HepG2 (cell line): ENCODE measurements around the gene PAPPA. TPM values are rescaled to one million over a fixed set of nuclear protein-coding genes. Genes with fewer than 3 reads are reported as not detected.

Experiments used
- ATAC-seq: fragments of 200-7000 bp; cut with Tn5 transposase; 3 replicates; pipeline ENCODE4 v1.9.1; 2020; ENCODE audit warnings: mild to moderate bottlenecking, moderate library complexity
- BruUV-seq: library from RNA; stranded (reverse); fragments of 400-500 nt; replicated peaks from 2 replicates; lab custom pipeline; 2021; lab: Mats Ljungman, UMichigan
- CTCF ChIA-PET: fragments of 300-600 bp; formaldehyde crosslinking; extraction: SDS; loops from one replicate; lab custom pipeline; 2021; ENCODE audit warnings: low total read pairs, inconsistent platforms, low intra/inter-chr PET ratio; lab: Yijun Ruan, JAX
- POLR2A ChIA-PET: fragments of 350-600 bp; sonication (Branson Sonifier 250); formaldehyde crosslinking; loops from one replicate; lab custom pipeline; 2020; ENCODE audit warnings: antibody characterized with exemption, inconsistent platforms; lab: Yijun Ruan, JAX
- DNase-seq: peaks from one replicate; pipeline ENCODE4 v3.0.0-alpha.2; 2015; ENCODE audit warnings: low spot score
- FAIRE-seq: peaks from 3 replicates; lab custom pipeline; 2011; peaks lifted over from hg19 to GRCh38; lab: Jason Lieb, UNC
- H2AFZ ChIP-seq: one replicate; pipeline ENCODE4 v1.6.1; 2011; ENCODE audit warnings: low read length, inconsistent platforms
- H3K27ac ChIP-seq: fragments of 300-600 bp; 3 replicates; pipeline ENCODE4 v1.8.0; 2011; ENCODE audit warnings: mixed run types, mild to moderate bottlenecking, mixed read lengths, low read length, inconsistent platforms; ENCODE audit not compliant: insufficient read depth; ENCODE audit errors: extremely low read length
- H3K27me3 ChIP-seq, 2 experiments: fragments of 200-600 bp in 1 of 2; 2 replicates in 1 of 2; 3 replicates in 1 of 2; pipeline versions ENCODE4 v1.6.0 to v1.8.0; 2011; ENCODE audit warnings: low read length in 2 of 2, mild to moderate bottlenecking in 2 of 2, moderate library complexity in 2 of 2, inconsistent platforms in 1 of 2; ENCODE audit not compliant: insufficient read depth in 2 of 2, control insufficient read depth in 1 of 2
- H3K36me3 ChIP-seq, 2 experiments: fragments of 200-600 bp in 1 of 2; replicated peaks in 1 of 2; 2 replicates in 1 of 2; 3 replicates in 1 of 2; pipeline versions ENCODE4 v1.5.1 to v1.8.0; 2011; ENCODE audit warnings: low read length in 2 of 2, inconsistent platforms in 1 of 2; ENCODE audit not compliant: insufficient read depth in 2 of 2, control insufficient read depth in 1 of 2
- H3K4me1 ChIP-seq: 2 replicates; pipeline ENCODE4 v1.5.1; 2012; ENCODE audit warnings: low read length, inconsistent platforms; ENCODE audit not compliant: insufficient read depth
- H3K4me2 ChIP-seq: 2 replicates; pipeline ENCODE4 v1.6.0; 2011; ENCODE audit warnings: low read depth, low read length, inconsistent platforms
- H3K4me3 ChIP-seq, 3 experiments: fragments of 200-600 bp in 1 of 3; sonication (generic), shearing (Covaris generic) in 1 of 3; replicated peaks in 1 of 3; 2 replicates each; pipeline ENCODE4 v1.5.1; 2011 to 2016; ENCODE audit warnings: low read length in 3 of 3, inconsistent platforms in 2 of 3, low read depth in 2 of 3, mild to moderate bottlenecking in 2 of 3, control low read depth in 1 of 3, mixed read lengths in 1 of 3; ENCODE audit not compliant: insufficient read depth in 1 of 3
- H3K79me2 ChIP-seq: one replicate; pipeline ENCODE4 v1.6.1; 2011; ENCODE audit warnings: low read length, inconsistent platforms; ENCODE audit not compliant: insufficient read depth
- H3K9ac ChIP-seq: 2 replicates; pipeline ENCODE4 v1.6.0; 2011; ENCODE audit warnings: mild to moderate bottlenecking, low read depth, low read length, inconsistent platforms; ENCODE audit not compliant: insufficient read depth
- H3K9me3 ChIP-seq: 2 replicates; pipeline ENCODE4 v1.5.1; 2012; ENCODE audit warnings: mild to moderate bottlenecking, low read length
- H4K20me1 ChIP-seq: 2 replicates; pipeline ENCODE4 v1.6.0; 2011; ENCODE audit warnings: inconsistent platforms, mild to moderate bottlenecking, low read length, moderate library complexity; ENCODE audit not compliant: insufficient read depth
- CBX1 ChIP-seq: IDR thresholded peaks from one replicate; pipeline ENCODE4 v1.6.1; 2016; ENCODE audit warnings: antibody characterized with exemption, low read depth
- DNMT1 ChIP-seq: sonication (generic); formaldehyde crosslinking; IDR thresholded peaks from 2 replicates; pipeline ENCODE4 v1.5.1; 2020; ENCODE audit warnings: mild to moderate bottlenecking, missing genetic modification reagents
- GFI1 ChIP-seq: sonication (generic); formaldehyde crosslinking; IDR thresholded peaks from 2 replicates; pipeline ENCODE4 v1.5.0; 2020; ENCODE audit warnings: missing genetic modification reagents, mild to moderate bottlenecking, borderline replicate concordance
- PTBP1 ChIP-seq: fragments of 200-400 bp; formaldehyde crosslinking; IDR thresholded peaks from 2 replicates; pipeline ENCODE4 v1.6.1; 2018; ENCODE audit warnings: low read length, low read depth; ENCODE audit not compliant: poor library complexity, severe bottlenecking
- RFX5 ChIP-seq: IDR thresholded peaks from 2 replicates; pipeline ENCODE4 v1.6.1; 2011; ENCODE audit warnings: low read depth, low read length, improper control_type of control experiment
- ZMAT3 ChIP-seq: sonication (generic); formaldehyde crosslinking; conservative IDR thresholded peaks from 2 replicates; pipeline ENCODE4 v1.7.0; 2021; ENCODE audit warnings: missing genetic modification reagents
- ZNF101 ChIP-seq: sonication (generic); formaldehyde crosslinking; IDR thresholded peaks from 2 replicates; pipeline ENCODE4 v1.4.0; 2020; ENCODE audit warnings: mild to moderate bottlenecking, low read depth, missing genetic modification reagents, borderline replicate concordance
- ZNF672 ChIP-seq: sonication (generic); formaldehyde crosslinking; IDR thresholded peaks from 2 replicates; pipeline ENCODE4 v1.8.1; 2022; ENCODE audit warnings: missing genetic modification reagents
- ZNF768 ChIP-seq: sonication (generic); formaldehyde crosslinking; IDR thresholded peaks from 2 replicates; pipeline ENCODE4 v1.4.0; 2020; ENCODE audit warnings: missing genetic modification reagents
- ZNF850 ChIP-seq: sonication (generic); formaldehyde crosslinking; conservative IDR thresholded peaks from 2 replicates; pipeline ENCODE4 v1.9.0; 2021; ENCODE audit warnings: mild to moderate bottlenecking, missing genetic modification reagents
- ZNF883 ChIP-seq: sonication (generic); formaldehyde crosslinking; IDR thresholded peaks from 2 replicates; pipeline ENCODE4 v1.5.1; 2020; ENCODE audit warnings: mild to moderate bottlenecking, missing genetic modification reagents; ENCODE audit errors: not compliant biosample characterization
- WGBS: methylation state at CpG from one replicate; pipeline ENCODE4 v1.1.6; 2017; ENCODE audit warnings: low lambda C conversion rate; 5-methylcytosine and 5-hydroxymethylcytosine counted together
- in situ Hi-C: cut with HindIII; loops from 2 replicates; pipeline ENCODE4 v1.10.0; 2017; ENCODE audit warnings: low pct_unique_long_range_greater_than_20kb; ENCODE audit not compliant: extremely low pct_ligation_motif_present
- intact Hi-C: fragments of 100-400 bp; cut with micrococcal nuclease; formaldehyde crosslinking; loops from one replicate; pipeline ENCODE4 v1.10.0; 2022; ENCODE audit not compliant: unreplicated experiment
- polyA plus RNA-seq, 8 experiments: library from polyadenylated mRNA; depleted of rRNA in 3 of 8; stranded (reverse) in 7 of 8; unstranded in 1 of 8; fragments of >200 nt; fragmentation: Illumina TruSeq in 4 of 8; extraction: Trizol in 4 of 8; gene quantifications; 2 replicates each; pipeline versions ENCODE4 v1.2.1 to v1.2.3, GENCODE V29; 2011 to 2016; ENCODE audit warnings: low read depth in 4 of 8, missing spikeins in 1 of 8, mixed read lengths in 1 of 8; ENCODE audit not compliant: insufficient read depth in 1 of 8
- total RNA-seq, 5 experiments: library from RNA; depleted of rRNA; stranded (reverse); fragments of >200 nt; fragmentation: Illumina TruSeq; extraction: Trizol; gene quantifications; 2 replicates each; pipeline ENCODE4 v1.2.3, GENCODE V29; 2016; ENCODE audit warnings: low read depth in 1 of 5
- TF ChIP-seq, protein P1 (sequence below): sonication (generic); formaldehyde crosslinking; IDR thresholded peaks from 2 replicates; pipeline ENCODE4 v1.8.0; 2022; ENCODE audit warnings: mild to moderate bottlenecking, missing genetic modification reagents, borderline replicate concordance
- TF ChIP-seq, protein P2 (sequence below): sonication (generic); formaldehyde crosslinking; IDR thresholded peaks from 2 replicates; pipeline ENCODE4 v1.4.0; 2020; ENCODE audit warnings: missing genetic modification reagents, borderline replicate concordance

Gene PAPPA
- total and polyA plus RNA-seq, 2 of the 13 experiments (the other 11 are each of a cell fraction or from before 2014, with no cell fraction given), result 0.09 to 0.11 TPM

DNA sequence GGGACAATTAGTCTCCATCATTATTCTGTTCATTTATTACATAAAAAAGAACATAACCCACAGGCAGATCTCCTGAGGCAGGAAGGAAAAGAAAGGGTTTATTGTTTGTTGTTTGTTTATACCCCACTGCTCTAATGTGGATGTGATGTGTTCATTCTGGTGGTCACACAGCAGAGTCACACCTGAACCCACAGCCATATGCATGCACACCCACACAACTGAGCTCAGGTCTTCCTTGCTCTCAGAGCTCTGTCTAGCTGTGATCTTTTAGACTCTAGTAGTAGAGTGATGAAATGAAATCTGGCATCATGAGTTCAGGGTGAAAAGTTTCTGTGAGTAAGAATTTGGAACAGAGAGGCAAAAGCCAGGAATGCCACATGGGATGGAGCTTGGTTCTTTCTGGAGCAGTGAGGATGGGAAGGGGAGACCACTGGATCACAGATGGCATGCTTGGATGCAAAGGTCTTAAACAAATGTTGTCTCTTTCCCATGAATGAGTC is 227.0 kb downstream of the PAPPA start:
- Histone ChIP-seq H4K20me1 (no peaks in the 10 kb centered on the region), H3K27me3 (no peaks in the 10 kb centered on the region), H3K9me3 (no peaks in the 10 kb centered on the region), H2AFZ (no peak overlapping the region), H3K4me3 (no peak overlapping the region), H3K9ac (no peak overlapping the region), H3K27ac (no peak overlapping the region), H3K36me3 (no peaks in the 10 kb centered on the region), H3K4me2 (no peak overlapping the region), H3K79me2 (no peaks in the 10 kb centered on the region), H3K4me1 (no peaks in the 10 kb centered on the region)
- TF ChIP-seq, protein P1, sequence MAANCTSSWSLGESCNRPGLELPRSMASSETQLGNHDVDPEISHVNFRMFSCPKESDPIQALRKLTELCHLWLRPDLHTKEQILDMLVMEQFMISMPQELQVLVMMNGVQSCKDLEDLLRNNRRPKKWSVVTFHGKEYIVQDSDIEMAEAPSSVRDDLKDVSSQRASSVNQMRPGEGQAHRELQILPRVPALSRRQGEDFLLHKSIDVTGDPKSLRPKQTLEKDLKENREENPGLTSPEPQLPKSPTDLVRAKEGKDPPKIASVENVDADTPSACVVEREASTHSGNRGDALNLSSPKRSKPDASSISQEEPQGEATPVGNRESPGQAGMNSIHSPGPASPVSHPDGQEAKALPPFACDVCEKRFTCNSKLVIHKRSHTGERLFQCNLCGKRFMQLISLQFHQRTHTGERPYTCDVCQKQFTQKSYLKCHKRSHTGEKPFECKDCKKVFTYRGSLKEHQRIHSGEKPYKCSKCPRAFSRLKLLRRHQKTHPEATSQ (CRISPR knock-in tag), result no peak
- no peak for TF ChIP-seq RFX5
- no peak for TF ChIP-seq ZNF850
- TF ChIP-seq ZNF883 (CRISPR knock-in tag), result no peak
- TF ChIP-seq ZNF101, result no peak
- TF ChIP-seq ZMAT3 (CRISPR knock-in tag), result no peak
- TF ChIP-seq GFI1 (CRISPR knock-in tag), result no peak
- TF ChIP-seq PTBP1, result no peak
- POLR2A ChIA-PET, result no interaction called here
- BruUV-seq, result no TSS peak
- DNase-seq (no peak), ATAC-seq (no peak), FAIRE-seq (no peak)
- CTCF ChIA-PET, result no interaction called here
- intact Hi-C loops (no loop called here), in situ Hi-C loops (no loop called here)

DNA sequence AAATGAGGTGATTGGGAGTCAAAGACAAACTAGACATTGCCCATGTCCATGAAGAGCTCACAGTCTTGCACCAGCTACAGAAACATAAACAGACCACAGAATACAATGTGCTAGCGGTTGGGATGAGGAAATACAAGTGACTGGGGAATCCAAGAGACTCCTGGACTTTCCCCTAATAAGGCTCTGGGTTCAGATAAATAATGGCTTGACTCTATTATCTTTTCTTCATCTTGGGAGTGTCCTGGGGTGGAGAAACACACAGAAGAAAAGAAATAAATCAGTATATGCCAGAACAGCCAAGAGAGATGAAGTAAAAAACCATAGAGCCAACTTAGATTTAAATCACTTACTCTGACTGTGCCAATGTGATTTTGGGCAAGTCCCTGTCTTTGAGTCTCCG is 227.8 kb downstream of the PAPPA start:
- intact Hi-C loops (no loop called here), in situ Hi-C loops (no loop called here)
- BruUV-seq, result no TSS peak
- no peak for DNase-seq
- Histone ChIP-seq H3K27ac (no peak overlapping the region), H3K9me3 (no peaks in the 10 kb centered on the region), H3K79me2 (no peaks in the 10 kb centered on the region), H3K4me2 (no peak overlapping the region), H3K36me3 (no peaks in the 10 kb centered on the region), H3K4me3 (no peak overlapping the region), H3K9ac (no peak overlapping the region), H3K4me1 (no peaks in the 10 kb centered on the region), H2AFZ (no peak overlapping the region), H4K20me1 (no peaks in the 10 kb centered on the region), H3K27me3 (no peaks in the 10 kb centered on the region)
- WGBS, result 60% methylated on average over 2 of the region's 2 CpGs
- ATAC-seq, result no peak
- FAIRE-seq, result no peak
- CTCF ChIA-PET, result no interaction called here
- POLR2A ChIA-PET, result no interaction called here
- TF ChIP-seq CBX1, result no peak
- no peak for TF ChIP-seq DNMT1 (CRISPR knock-in tag)
- TF ChIP-seq, protein P2, sequence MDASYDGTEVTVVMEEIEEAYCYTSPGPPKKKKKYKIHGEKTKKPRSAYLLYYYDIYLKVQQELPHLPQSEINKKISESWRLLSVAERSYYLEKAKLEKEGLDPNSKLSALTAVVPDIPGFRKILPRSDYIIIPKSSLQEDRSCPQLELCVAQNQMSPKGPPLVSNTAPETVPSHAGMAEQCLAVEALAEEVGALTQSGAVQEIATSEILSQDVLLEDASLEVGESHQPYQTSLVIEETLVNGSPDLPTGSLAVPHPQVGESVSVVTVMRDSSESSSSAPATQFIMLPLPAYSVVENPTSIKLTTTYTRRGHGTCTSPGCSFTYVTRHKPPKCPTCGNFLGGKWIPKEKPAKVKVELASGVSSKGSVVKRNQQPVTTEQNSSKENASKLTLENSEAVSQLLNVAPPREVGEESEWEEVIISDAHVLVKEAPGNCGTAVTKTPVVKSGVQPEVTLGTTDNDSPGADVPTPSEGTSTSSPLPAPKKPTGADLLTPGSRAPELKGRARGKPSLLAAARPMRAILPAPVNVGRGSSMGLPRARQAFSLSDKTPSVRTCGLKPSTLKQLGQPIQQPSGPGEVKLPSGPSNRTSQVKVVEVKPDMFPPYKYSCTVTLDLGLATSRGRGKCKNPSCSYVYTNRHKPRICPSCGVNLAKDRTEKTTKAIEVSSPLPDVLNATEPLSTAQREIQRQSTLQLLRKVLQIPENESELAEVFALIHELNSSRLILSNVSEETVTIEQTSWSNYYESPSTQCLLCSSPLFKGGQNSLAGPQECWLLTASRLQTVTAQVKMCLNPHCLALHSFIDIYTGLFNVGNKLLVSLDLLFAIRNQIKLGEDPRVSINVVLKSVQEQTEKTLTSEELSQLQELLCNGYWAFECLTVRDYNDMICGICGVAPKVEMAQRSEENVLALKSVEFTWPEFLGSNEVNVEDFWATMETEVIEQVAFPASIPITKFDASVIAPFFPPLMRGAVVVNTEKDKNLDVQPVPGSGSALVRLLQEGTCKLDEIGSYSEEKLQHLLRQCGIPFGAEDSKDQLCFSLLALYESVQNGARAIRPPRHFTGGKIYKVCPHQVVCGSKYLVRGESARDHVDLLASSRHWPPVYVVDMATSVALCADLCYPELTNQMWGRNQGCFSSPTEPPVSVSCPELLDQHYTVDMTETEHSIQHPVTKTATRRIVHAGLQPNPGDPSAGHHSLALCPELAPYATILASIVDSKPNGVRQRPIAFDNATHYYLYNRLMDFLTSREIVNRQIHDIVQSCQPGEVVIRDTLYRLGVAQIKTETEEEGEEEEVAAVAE (CRISPR knock-in tag), result no peak
- no peak for TF ChIP-seq ZNF672 (CRISPR knock-in tag)
- no peak for TF ChIP-seq ZNF768 (CRISPR knock-in tag)
